NCI-H345 treated with DMSO at 0.1 percent for 48 hours (cell line): Measurements from ENCODE around the gene NACC1.
A peak's percentile ranks its signal among the peaks of the same experiment; 100 is the strongest.
"Not testable (repeated sequence)": the region's sequence is repeated elsewhere in the genome, so short reads cannot be mapped to it uniquely, and the experiment has no call there.

ENCODE experiments used
- DNase-seq: peaks from one replicate; lab custom pipeline; 2025; ENCODE audit not compliant: unreplicated experiment; lab: John Stamatoyannopoulos, UW

Gene NACC1

DNA sequence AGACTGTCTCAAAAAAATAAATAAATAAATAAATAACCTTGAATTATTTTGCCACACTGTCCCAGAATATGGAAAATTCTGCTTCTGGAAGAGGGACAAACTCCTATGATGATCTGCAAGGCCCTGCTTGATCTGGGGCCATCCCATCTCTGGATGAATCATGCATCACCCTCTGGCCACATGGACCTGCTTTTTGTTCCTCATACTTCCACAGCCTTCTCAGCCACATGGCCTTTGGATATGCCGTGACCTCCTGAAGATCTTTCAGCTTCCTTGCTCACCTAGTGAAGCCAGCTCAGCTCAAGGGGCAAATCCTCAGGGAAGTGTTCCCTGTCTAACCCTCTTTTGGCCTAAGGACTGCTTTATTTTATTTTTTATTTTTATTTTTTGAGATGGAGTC lies 42.5 kb downstream of the NACC1 start:
- no peak for DNase-seq

DNA sequence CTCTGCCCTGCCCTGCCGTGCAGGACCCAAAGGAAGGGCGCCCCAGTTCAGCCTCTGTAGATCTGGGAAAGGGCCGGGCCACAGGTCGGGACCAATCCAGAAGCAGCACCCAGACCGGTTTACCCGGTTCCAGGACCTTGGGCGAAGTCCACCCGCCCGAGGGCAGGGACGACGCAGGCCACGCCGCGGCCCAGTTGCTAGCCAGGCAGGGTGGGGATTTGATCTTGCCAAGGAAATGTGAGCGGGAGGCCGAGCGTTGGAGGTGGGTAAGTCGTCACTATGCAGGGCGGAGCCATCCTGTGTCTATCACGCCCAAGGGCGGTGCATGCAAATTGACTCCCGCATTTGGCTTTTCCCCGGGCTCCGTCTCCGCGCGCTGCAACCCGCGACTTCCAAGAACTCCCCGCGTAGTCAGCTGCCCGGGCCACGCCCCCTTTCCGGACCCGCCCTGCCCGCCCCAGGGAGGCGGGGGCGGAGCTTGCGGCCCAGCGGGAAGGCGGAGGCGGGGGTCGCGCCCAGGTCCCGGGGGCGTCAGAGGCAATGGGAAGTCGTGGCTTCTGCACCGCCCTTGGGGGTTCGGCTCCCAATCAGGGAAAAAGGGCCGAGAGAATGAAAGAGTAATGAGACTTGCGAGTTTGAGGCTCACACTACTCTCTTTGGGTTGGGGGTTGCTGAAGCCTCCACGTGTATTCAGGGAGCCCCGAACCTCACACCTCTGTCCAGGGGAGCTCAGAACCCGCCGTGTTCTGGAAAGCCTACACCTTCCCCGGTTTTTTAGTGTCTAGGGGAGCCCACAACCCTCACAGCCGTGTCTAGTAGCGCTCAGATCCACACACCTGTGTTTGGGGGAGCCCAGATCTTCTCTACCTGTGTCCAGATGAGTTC lies 44.9 kb downstream of the NACC1 start:
- DNase-seq: peak; percentile 14

DNA sequence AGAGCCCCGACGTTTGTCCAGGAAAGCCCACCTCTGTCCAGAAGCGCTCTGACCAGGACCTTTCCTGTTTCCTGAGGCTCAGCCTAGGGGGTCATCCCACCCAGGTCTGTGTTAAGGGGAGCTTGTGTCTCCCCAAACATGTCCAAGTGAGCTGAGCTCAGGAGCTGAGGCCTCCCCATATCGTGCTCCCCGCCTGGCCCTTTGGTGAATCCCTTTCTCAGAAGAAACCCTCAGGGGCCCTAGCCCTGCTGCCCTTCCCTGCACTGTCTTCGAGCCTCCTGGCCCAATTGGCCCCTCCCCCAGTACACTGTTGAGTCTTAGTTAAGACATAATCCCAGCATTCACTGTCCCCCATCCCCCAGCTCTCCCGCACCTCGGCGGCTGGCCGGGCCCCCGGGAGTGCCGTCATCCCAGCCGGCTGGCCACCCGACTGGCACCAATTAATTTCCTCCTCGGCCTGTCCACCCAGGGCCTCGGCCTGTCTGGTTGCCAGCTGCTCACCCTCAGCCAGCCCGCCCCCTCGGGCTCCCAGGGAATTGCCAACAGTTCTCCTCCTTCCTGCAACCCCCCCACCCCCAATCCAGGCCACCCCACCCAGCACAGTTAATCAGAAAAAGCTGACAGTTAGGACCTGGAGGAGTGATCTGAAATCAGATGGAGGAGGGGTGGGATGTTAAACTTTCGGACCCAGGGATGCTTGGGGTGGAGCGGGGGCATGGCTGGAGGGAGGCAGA lies 45.7 kb downstream of the NACC1 start:
- DNase-seq: no peak

DNA sequence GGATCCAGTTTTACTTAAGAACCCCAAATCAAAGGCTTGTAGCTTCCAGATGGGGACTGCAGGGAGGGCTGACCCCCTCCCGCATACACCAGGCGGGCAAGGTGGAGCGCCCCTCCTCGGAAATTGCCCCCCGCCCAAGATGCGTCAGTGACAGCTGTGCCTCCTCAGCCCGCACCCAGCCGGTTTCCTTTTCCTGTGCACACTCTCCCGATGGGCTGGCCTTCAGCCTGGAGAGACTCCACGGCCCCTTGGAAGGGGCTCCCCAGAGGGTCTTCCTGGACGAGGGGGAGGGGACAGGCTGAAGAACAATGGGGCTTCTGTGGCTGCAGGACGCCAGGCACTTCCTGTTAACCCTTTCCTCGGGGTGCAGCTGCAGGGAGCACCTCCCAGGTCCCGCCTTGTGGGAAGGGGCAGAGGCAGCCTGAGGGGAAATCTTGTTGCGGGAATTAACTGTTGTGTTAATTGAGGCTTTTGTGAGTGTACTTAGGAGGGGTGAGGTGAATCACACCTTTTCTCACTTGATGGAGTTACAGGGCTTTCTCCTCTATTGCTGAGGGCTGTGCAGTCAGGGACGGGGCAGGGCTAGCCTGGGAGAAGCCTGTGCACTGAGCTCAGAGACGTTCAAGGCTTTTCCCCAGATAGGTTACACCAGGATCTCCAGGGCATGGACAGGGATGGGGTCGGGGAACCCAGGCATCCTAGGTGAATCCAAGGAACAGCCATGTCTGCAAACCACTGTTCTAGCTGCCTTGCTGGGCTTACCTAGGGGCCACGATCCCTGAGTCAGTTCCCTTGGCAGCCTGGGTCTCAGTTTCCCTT lies 46.5 kb downstream of the NACC1 start:
- DNase-seq: no peak

DNA sequence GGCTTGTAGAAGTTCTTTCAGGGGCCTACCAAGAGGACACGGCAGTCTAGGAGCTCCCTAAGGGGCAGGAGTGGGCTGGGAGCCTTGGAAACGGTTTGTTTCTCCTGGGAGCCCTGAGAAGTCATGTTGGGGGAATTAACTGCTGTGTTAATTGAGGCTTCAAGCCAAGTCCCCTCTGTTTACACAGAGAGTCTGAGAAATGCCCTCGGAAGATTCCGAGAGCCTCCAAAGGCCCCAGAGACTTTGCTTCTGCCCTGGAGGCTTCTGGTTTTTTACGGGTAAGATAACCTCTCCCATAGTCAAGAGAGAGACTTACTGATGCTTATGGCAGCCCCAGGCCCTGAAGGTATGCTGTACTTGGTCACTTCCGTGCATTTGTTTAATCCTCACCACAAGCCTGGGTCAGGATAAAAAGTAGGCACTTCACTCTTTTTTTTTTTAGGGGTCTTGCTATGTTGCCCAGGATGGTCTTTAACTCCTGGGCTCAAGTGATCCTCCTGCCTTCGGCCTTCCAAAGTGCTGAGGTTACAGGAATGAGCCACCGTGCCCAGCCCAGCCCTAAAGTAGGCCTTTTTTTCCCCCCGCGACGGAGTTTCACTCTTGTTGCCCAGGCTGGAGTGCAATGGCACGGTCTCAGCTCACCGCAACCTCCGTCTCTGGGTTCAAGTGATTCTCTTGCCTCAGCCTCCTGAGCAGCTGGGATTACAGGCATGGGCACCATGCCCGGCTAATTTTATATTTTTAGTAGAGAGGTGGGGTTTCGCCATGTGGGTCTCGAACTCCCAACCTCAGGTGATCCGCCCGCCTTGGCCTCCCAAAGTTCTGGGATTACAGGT lies 47.3 kb downstream of the NACC1 start:
- no peak for DNase-seq

DNA sequence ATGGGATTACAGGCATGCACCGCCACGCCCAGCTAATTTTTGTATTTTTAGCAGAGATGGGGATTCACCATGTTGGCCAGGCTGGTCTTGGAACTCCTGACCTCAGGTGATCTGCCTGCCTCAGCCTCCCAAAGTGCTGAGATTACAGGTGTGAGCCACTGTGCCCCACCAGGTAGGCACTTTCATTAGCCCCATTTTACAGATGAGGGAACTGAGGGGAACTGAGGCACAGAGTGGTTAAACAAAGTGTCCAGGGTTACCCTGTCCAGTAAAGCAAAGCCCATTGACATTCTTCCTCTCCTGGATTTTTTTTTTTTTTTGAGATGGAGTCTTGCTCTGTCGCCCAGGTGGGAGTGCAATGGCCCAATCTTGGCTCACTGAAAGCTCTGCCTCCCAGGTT lies 48.1 kb downstream of the NACC1 start:
- not testable (repeated sequence) for DNase-seq

DNA sequence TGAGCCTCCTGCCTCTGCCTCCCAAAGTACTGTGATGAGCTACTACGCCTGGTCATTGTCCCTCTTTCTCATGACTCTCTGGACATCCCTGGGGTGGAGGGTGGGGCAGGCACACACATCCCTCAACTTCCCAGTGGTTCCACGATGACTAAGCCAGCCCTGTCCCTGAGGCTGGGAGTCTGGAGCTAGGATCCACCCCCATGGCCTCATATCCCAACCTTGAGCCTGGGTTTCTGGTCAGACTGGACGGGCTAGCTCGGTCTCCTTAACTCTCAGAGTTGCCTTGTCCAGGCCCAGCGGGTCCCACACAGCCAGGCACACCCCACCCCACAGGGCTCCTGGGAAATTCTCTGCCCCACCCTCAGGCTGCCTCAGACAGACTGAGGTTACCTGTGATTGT lies 51.7 kb downstream of the NACC1 start:
- no peak for DNase-seq

DNA sequence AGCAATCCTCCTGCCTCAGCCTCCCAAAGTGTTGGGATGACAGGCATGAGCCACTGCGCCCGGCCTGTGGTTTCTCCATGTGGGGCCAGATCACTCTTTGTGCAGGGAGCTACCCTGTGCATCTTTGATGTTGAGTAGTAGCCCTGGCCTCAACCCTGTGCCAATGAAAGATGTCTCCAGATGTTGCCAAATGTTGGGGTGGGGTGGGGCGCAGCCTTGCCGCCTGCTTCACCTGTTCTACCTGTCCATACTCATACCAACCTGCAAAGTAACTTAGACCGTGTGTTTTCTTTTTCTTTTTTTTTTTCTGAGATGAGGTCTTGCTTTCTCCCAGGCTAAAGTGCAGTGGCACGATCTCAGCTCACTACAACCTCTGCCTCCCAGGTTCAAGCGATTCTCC lies 53.1 kb downstream of the NACC1 start:
- DNase-seq: no peak

DNA sequence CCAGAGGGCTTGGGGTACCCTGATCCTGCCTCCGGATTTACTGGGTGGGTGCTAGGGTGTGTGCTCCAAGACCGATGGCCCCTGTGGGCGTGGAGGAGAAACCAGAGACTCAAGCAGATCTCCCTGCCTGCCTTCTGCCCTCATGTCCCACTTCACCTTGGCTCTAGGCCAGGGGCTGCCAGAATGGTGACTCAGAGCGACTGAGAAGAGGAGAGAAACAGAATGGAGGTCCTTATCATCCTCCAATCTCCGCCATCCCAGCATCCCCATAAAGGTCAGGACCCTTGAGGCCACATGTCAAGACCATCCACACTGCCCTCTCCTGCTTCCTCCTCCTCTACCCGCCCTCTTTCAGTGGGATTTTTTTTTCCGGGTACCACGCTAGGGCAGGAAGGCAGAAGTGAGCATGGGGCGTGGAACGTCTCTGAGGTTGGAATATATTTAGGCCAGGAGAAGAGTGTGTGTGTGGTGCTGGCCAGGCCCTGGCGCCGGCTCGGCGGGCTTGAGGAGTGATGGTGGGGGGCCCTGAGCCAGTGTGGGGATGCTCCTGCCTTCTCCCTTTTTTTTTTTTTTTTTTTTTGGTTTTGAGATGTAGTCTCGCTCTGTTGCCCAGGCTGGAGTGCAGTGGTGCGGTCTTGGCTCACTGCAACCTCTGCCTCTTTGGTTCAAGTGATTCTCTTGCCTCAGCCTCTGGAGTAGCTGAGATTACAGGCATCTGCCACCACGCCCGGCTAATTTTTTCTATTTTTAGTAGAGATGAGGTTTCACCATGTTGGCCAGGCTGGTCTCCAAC lies 54.5 kb downstream of the NACC1 start:
- DNase-seq: no peak

DNA sequence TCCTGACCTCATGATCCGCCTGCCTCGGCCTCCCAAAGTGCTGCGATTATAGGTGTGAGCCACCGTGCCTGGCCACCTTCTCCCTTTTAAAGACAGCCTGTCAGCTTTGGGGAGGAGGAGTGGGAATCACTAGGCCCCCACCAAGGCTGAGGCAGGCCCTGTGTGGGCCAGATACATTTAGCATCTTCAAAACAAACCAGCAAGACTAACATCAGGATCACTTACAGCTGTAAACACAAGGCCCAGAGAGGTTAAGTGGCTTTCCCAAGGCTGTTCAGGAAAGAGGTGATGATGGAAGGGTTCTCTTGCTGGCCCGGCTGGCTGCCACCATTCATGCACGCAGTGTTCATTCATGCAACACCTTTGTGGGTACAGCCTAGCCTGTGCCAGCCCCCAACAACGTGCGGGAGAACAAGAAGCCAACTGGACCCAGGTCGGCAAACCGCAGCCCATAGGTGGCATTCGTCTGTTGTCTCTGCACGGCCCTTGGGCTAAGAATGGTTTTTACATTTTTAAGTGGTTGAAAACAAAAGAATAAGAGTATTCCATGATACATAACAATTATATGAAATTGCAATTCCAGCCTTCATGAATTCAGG lies 55.2 kb downstream of the NACC1 start:
- no peak for DNase-seq

DNA sequence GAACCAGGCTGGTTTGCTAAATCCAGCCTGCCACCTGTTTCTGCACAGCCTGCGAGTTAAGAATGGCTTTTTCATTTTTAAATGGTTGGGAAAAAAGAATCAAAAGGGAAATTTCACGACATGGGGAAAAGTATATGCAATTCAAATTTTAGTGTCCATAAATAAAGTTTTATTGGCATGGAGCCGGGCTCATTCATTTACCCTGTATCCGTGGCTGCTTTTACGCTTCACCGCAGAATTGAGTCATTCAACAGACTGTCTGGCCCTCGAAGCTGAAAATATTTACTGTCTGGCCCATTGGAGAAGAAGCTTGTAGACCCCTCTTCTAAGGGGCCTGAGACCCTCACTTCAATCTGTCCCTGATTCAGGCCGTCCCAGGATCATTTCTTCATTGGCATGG lies 58.3 kb downstream of the NACC1 start:
- DNase-seq: no peak

DNA sequence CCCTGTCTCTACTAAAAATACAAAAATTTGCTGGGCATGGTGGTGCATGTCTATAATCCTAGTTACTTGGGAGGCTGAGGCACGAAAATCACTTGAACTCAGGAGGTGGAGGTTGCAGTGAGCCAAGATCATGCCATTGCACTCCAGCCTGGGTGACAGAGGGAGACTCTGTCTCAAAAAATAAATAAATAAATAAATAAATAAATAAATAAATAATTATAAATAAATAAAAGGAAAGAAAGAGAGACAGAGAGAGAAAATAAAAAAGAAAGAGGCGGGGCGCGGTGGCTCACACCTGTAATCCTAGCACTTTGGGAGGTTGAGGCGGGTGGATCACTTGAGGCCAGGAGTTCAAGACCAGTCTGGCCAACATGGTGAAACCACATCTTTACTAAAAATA lies 59.5 kb downstream of the NACC1 start:
- not testable (repeated sequence) for DNase-seq

DNA sequence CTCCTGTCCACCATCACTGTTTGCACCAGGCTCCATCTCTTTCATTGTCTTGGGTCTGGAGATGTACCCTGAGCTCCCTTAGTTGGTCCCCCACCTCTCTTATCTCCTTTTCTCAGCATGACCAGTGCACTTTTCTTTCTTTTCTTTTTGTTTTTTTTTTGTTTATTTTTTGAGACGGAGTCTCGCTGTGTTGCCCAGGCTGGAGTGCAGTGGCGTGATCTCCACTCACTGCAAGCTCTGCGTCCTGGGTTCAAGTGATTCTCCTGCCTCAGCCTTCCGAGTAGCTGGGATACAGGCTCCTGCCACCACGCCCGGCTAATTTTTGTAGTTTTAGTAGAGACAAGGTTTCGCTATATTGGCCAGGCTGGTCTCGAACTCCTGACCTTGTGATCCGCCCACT lies 60.2 kb downstream of the NACC1 start:
- DNase-seq: not testable (repeated sequence)

DNA sequence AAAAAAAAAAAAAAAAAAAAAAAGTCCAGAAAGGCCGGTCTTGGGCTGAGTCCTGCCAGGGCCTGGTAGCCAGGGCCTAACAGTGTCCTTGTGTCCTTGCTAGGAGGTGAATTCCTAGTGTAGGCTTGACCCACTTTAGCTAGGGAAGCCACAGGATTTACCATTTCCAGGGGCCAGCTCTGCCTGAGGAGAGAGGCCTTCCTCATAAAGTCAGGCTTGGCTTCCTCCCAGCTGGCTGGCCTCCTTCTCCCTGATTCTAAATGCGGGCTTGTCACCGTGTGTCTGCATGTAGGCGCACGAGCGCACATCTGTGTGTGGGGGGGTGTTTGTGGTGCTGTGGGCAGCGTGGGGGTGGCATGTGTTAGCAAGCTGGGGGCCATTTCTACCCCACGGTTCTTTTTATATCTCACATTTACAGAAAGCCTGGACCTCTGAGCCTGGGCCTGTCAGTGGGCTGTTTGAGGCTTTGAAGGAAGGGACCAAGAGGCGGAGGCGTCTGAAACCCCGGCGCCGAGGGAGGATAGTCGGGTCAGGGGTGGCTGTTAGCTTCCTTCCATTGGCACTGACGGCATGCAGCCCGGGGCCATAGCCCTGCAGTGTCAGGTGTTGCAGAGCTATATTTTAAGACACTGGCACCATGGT lies 63.8 kb downstream of the NACC1 start:
- DNase-seq: no peak

DNA sequence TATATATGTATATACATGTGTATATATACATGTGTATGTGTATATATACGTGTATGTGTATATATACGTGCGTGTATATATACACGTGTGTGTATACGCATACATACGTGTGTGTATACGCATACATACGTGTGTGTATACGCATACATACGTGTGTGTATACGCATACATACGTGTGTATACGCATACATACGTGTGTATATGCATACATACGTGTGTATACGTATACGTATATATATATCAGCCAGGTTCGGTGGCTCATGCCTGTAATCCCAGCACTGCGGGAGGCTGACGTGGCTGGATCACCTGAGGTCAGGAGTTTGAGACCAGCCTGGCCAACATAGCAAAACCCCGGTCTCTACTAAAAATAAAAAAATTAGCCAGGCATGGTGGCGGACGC lies 66.9 kb downstream of the NACC1 start:
- DNase-seq: not testable (repeated sequence)

DNA sequence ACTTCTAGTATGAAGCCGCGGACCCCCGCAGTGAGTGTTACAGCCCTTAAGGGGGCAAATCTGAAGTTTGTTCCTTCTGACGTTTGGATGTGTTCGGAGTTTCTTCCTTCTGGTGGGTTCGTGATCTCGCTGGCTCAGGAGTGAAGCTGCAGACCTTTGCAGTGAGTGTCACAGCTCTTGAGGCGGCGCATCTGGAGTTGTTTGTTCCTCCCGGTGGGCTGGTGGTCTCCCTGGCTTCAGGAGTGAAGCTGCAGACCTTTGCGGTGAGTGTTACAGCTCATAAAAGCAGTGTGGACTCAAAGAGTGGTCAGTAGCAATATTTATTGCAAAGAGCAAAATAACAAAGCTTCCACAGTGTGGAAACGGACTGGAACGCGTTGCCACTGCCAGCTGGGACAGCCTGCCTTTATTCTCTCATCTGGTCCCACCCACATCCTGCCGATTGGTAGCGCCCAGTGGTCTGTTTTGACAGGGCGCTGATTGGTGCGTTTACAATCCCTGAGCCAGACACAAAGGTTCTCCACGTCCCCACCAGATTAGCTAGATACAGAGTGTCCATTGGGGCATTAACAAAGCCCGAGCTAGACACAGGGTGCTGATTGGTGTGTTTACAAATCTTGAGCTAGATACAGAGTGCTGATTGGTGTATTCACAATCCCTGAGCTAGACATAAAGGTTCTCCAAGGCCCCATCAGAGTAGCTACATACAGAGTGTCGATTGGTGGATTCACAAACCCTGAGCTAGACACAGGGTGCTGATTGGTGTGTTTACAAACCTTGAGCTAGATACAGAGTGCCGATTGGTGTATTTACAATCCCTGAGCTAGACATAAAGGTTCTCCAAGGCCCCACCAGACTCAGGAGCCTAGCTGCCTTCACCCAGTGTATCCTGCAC lies 67.9 kb downstream of the NACC1 start:
- not testable (repeated sequence) for DNase-seq

DNA sequence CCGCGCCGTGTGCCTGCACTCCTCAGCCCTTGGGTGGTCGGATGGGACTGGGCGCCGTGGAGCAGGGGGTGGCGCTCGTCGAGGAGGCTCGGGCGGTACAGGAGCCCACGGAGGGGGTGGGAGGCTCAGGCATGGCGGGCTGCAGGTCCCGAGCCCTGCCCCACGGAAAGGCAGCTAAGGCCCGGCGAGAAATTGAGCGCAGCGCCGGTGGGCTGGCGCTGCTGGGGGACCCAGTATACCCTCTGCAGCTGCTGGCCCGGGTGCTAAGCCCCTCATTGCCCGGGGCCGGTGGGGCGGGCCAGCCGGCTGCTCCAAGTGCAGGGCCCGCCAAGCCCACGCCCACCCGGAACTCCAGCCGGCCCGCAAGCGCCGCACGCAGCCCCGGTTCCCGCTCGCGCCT lies 68.6 kb downstream of the NACC1 start:
- not testable (repeated sequence) for DNase-seq

DNA sequence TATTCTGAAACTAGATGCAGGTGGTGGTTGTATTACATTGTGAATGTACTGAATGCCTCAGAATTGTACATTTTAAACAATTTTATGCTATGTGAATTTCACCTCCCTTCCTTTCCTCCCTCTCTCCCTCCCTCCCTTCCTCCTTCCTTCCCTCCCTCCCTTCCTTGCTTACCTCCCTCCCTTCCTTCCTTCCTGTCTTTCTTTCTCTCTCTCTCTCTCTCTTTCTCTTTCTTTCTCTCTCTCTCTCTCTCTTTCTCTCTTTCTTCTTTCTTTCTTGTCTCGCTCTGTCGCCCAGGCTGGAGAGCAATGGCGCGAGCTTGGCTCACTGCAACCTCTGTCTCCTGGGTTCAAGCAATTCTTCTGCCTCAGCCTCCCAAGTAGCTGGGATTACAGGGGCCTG lies 69.4 kb downstream of the NACC1 start:
- no peak for DNase-seq
